ENCODE data around the gene TOX2. TPM values are rescaled to one million over a fixed set of nuclear protein-coding genes. Genes with fewer than 3 reads are reported as not detected.

The TOX2 gene
- total and polyA plus RNA-seq, 2 of the 8 experiments (the other 6 are each of a cell fraction or from before 2014, with no cell fraction given): 1.8 to 3.4 TPM

DNA sequence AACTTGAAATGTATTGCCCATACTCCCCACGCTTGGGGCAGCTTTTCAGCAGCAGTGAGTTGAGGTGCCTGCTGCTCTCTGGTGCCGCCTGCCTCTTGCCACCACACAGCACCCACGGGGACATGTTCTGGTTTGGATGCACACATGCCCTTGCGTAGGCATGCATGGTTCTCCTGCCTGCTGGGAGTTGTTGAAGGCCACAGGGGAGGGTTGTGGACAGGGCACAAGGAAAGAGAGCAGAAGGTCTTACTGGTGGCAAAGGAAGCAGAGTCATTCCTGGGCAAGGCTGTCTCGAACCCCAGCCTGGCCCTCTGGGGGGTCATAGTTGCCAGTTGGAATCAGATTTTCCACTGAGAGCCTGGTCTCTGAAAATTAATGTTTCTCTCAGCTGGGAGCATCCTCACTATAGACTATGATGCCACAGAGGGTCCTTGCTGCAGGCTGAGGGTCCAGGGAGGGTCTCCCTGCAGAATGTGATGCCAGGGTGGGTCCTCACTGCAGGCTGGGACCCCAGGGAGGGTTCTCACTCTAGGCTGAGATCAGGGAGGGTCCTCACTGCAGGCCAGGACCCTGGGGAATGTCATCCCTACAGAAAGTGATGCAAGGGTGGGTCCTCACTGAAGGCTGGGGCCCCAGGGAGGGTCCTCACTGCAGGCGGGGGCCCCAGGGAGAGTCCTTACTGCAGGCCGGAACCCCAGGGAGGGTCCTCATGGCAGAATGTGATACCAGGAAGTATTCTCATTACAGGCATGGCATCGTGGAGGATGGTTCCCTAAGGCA, 59.2 kb downstream of the TOX2 start:
- H4K91ac ChIP-seq (replicated peaks; ENCODE audit: insufficient read length, low read length): no peak overlapping the region
- H3K79me2 ChIP-seq (ENCODE audit: control insufficient read depth in 1 of 2, insufficient read depth in 2 of 2, low read length in 2 of 2): no peaks in the 10 kb centered on the region
- no peaks in the 10 kb centered on the region for H3K79me1 ChIP-seq (ENCODE audit: low read depth, low read length)
- H3K4ac ChIP-seq (replicated peaks; ENCODE audit: insufficient read length, low read depth, low read length): no peak overlapping the region
- no peak overlapping the region for H2AFZ ChIP-seq (ENCODE audit: low read length)
- no peak overlapping the region for H2BK120ac ChIP-seq (replicated peaks; ENCODE audit: low read depth, low read length)
- H3K4me1 ChIP-seq (replicated peaks in 1 of 4; ENCODE audit: control insufficient read depth in 3 of 4, insufficient read depth in 4 of 4, low read length in 3 of 4): peaks cover 0 to 5% (median 1%) of the 10 kb centered on the region in 4 experiments; a peak in 1 of 7 replicates
- H3K4me3 ChIP-seq (ENCODE audit: extremely low read depth in 1 of 4, insufficient read depth in 2 of 4, low read depth in 3 of 4, low read length in 4 of 4): no peak overlapping the region
- WGBS, 2 experiments (ENCODE audit: extremely low coverage in 1 of 2, insufficient coverage in 1 of 2, insufficient read length in 1 of 2, insufficient replicate concordance in 2 of 2, low coverage in 1 of 2, low lambda C conversion rate in 2 of 2, missing lambda C conversion rate in 1 of 2): 76% methylated on average over 8 of the region's 8 CpGs; no CpG with 5 or more reads in 1 of the 2 experiments
- no peak overlapping the region for H2BK5ac ChIP-seq (ENCODE audit: low read depth, low read length)
- H4K8ac ChIP-seq (ENCODE audit: extremely low read depth, insufficient read depth, low read length): no peak overlapping the region
- peaks cover 0 to 2% of the 10 kb centered on the region in 2 experiments for H4K20me1 ChIP-seq (replicated peaks in 1 of 2; ENCODE audit: control insufficient read depth in 1 of 2, insufficient read depth in 2 of 2, low read length in 2 of 2)
- no peaks in the 10 kb centered on the region for H3K27me3 ChIP-seq (replicated peaks in 1 of 4; ENCODE audit: control insufficient read depth in 3 of 4, extremely low read depth in 1 of 4, insufficient read depth in 3 of 4, low read length in 3 of 4)
- no peak overlapping the region for H3K27ac ChIP-seq (ENCODE audit: low read depth, low read length)
- H2BK15ac ChIP-seq (ENCODE audit: low read length): no peak overlapping the region
- H3K36me3 ChIP-seq (ENCODE audit: control insufficient read depth in 2 of 4, insufficient read depth in 4 of 4, low read length in 3 of 4): no peaks in the 10 kb centered on the region
- DNase-seq (ENCODE audit: low read depth in 1 of 2, low spot score in 2 of 2): no peak
- H3K23ac ChIP-seq (ENCODE audit: insufficient read length): no peak overlapping the region
- no peak overlapping the region for H3K9ac ChIP-seq (replicated peaks in 1 of 4; ENCODE audit: extremely low read depth in 1 of 4, low read depth in 3 of 4, low read length in 3 of 4)
- no peaks in the 10 kb centered on the region for H3K9me3 ChIP-seq (ENCODE audit: insufficient read depth in 2 of 2, low read depth in 1 of 2, low read length in 1 of 2)
- H3K14ac ChIP-seq (ENCODE audit: insufficient read length): no peak overlapping the region
- peak overlapping the region; percentile 32; the same call in 1 of the 2 replicates for H2AK5ac ChIP-seq (ENCODE audit: low read depth, low read length)
- FAIRE-seq: no peak
- no peaks in the 10 kb centered on the region; the same call in 1 of the 2 replicates for H3K23me2 ChIP-seq (ENCODE audit: low read depth, low read length)
- H4K5ac ChIP-seq (ENCODE audit: insufficient read length, low read depth, low read length): no peak overlapping the region
- no peak overlapping the region for H2BK12ac ChIP-seq (ENCODE audit: low read depth, low read length)
- H3K18ac ChIP-seq (ENCODE audit: extremely low read depth, low read length): no peak overlapping the region
- H3K56ac ChIP-seq (replicated peaks; ENCODE audit: insufficient read length, low read depth, low read length): no peak overlapping the region
- no peak overlapping the region for H2BK20ac ChIP-seq (ENCODE audit: low read length)
- POLR2A ChIA-PET (ENCODE audit: partially characterized antibody): interaction anchor here (1.0 kb wide), 1 partner anchor 19 kb away, joined by 3 read pairs; no protein-coding TSS in a partner anchor
- no peak overlapping the region for H3K4me2 ChIP-seq (ENCODE audit: insufficient read depth in 1 of 2, low read depth in 2 of 2, low read length in 2 of 2)
- CTCF ChIA-PET (ENCODE audit: partially characterized antibody): interaction anchor here (7.0 kb wide), 1 partner anchor 10 kb away, joined by 32 read pairs; no protein-coding TSS in a partner anchor
- TF ChIP-seq EGR1 (IDR thresholded peaks at IDR 0.05; ENCODE audit: borderline replicate concordance, low read depth, low read length) (no peak), RNF2 (IDR thresholded peaks at IDR 0.05; ENCODE audit: borderline replicate concordance, low read depth, low read length, missing control alignments, poor library complexity, severe bottlenecking) (no peak), KDM1A (IDR thresholded peaks at IDR 0.05; ENCODE audit: borderline replicate concordance, low read length) (no peak), POU5F1 (IDR thresholded peaks at IDR 0.05; ENCODE audit: low read depth, low read length) (no peak), CHD1 (IDR thresholded peaks at IDR 0.05; ENCODE audit: low read depth, low read length) (no peak), SP2 (IDR thresholded peaks at IDR 0.05; ENCODE audit: low read length) (no peak), CTBP2 (IDR thresholded peaks at IDR 0.05; ENCODE audit: borderline replicate concordance, insufficient read depth, insufficient read length, low read length) (no peak), EP300 (IDR thresholded peaks at IDR 0.05; ENCODE audit: borderline replicate concordance in 1 of 2, low read depth in 2 of 2, low read length in 2 of 2) (no peak), CBX8 (IDR thresholded peaks at IDR 0.05; ENCODE audit: borderline replicate concordance, low read depth, low read length) (no peak), MAX (IDR thresholded peaks at IDR 0.05) (no peak), SP4 (IDR thresholded peaks at IDR 0.05; ENCODE audit: low read length) (no peak), SIX5 (IDR thresholded peaks at IDR 0.05; ENCODE audit: low read depth, low read length) (no peak)

Measured in H1 (cell line).